A204.1 (cell line): ENCODE data around the gene ENKUR.
A peak's percentile ranks its signal among the peaks of the same experiment; 100 is the strongest.
"Not testable (repeated sequence)": the region's sequence is repeated elsewhere in the genome, so short reads cannot be mapped to it uniquely, and the experiment has no call there.

Experiments
- FAIRE-seq: peaks from 2 replicates; lab custom pipeline; 2012; peaks lifted over from hg19 to GRCh38; lab: Jason Lieb, UNC

The ENKUR gene

GRCh38 chr10:25023278-25023677 lies 7.3 kb upstream of the ENKUR start:
- no peak for FAIRE-seq

- FAIRE-seq, result no peak
Measured at GRCh38 chr10:25018703-25019102, 2.7 kb upstream of the ENKUR start.

- FAIRE-seq, result no peak
Measured at GRCh38 chr10:25017661-25018060, 1.7 kb upstream of the ENKUR start.

GRCh38 chr10:25017154-25017590 lies 1.2 kb upstream of the ENKUR start:
- no peak for FAIRE-seq

- peak; percentile 94 for FAIRE-seq
Measured at GRCh38 chr10:25016376-25017153, 607 bp upstream of the ENKUR start, which contains the start of gene THNSL1. Gene THNSL1, plus strand, starts transcription at chr10:25016612. Its CDS starts 6,612 bp downstream, at chr10:25023224.

GRCh38 chr10:25014579-25014978 lies 1.4 kb downstream of the ENKUR start:
- no peak for FAIRE-seq

GRCh38 chr10:25011591-25011990 lies 4.4 kb downstream of the ENKUR start:
- FAIRE-seq, result not testable (repeated sequence)

- FAIRE-seq, result no peak
Measured at GRCh38 chr10:24998044-24998443, 17.9 kb downstream of the ENKUR start.

- peak; percentile 70 for FAIRE-seq
Measured at GRCh38 chr10:24995072-24995471, 20.9 kb downstream of the ENKUR start.

- no peak for FAIRE-seq
Measured at GRCh38 chr10:24993237-24993958, 22.6 kb downstream of the ENKUR start.

- no peak for FAIRE-seq
Measured at GRCh38 chr10:24992512-24993133, 23.3 kb downstream of the ENKUR start.

- FAIRE-seq, result no peak
Measured at GRCh38 chr10:24991298-24991697, 24.7 kb downstream of the ENKUR start.

GRCh38 chr10:24989867-24990266 lies 26.1 kb downstream of the ENKUR start:
- peak; percentile 98 for FAIRE-seq

- FAIRE-seq, result no peak
Measured at GRCh38 chr10:24988831-24989640, 26.9 kb downstream of the ENKUR start.

- no peak for FAIRE-seq
Measured at GRCh38 chr10:24984906-24985305, 31.1 kb downstream of the ENKUR start.

- no peak for FAIRE-seq
Measured at GRCh38 chr10:24983946-24984345, 32.0 kb downstream of the ENKUR start.

- FAIRE-seq, result no peak
Measured at GRCh38 chr10:24983130-24983529, 32.8 kb downstream of the ENKUR start.

- FAIRE-seq, result no peak
Measured at GRCh38 chr10:24982319-24983112, 33.4 kb downstream of the ENKUR start.

- FAIRE-seq, result no peak
Measured at GRCh38 chr10:24981161-24981710, 34.7 kb downstream of the ENKUR start.

- no peak for FAIRE-seq
Measured at GRCh38 chr10:24979685-24980084, 36.3 kb downstream of the ENKUR start.

GRCh38 chr10:24974976-24975375 lies 41.0 kb downstream of the ENKUR start:
- FAIRE-seq, result no peak
